PC-3 (cell line): ENCODE results near the gene APBB2. TPM values are rescaled to one million over a fixed set of nuclear protein-coding genes. Genes with fewer than 3 reads are reported as not detected.

Experiments
- ATAC-seq: fragments of 200-7000 bp; cut with Tn5 transposase; 2 replicates; pipeline ENCODE4 v1.9.1; 2020; ENCODE audit warnings: mild to moderate bottlenecking, moderate library complexity
- BruUV-seq: library from RNA; stranded (reverse); fragments of 400-500 nt; replicated peaks from 2 replicates; lab custom pipeline; 2021; lab: Mats Ljungman, UMichigan
- CTCF ChIA-PET: fragments of 300-600 bp; sonication (Branson Sonifier 250); formaldehyde crosslinking; loops from one replicate; lab custom pipeline; 2022; ENCODE audit warnings: antibody characterized with exemption; lab: Charles Lee
- POLR2A ChIA-PET: fragments of 300-600 bp; sonication (Branson Sonifier 250); formaldehyde crosslinking; loops from one replicate; lab custom pipeline; 2022; ENCODE audit warnings: antibody characterized with exemption; ENCODE audit not compliant: unreplicated experiment; lab: Charles Lee
- DNase-seq: peaks from one replicate; pipeline ENCODE4 v3.0.0-alpha.2; 2015
- H2AFZ ChIP-seq: fragments of 300-600 bp; sonication (generic); 2 replicates; pipeline ENCODE4 v1.6.0; 2016; ENCODE audit warnings: antibody characterized with exemption, low read length
- H3F3A ChIP-seq: fragments of 300-600 bp; sonication (generic); one replicate; pipeline ENCODE4 v1.6.0; 2017; ENCODE audit warnings: antibody characterized with exemption, low read length, control low read depth, mild to moderate bottlenecking; ENCODE audit not compliant: unreplicated experiment
- H3K27ac ChIP-seq: fragments of 300-600 bp; sonication (generic); 2 replicates; pipeline ENCODE4 v1.5.1; 2016; ENCODE audit warnings: mild to moderate bottlenecking, low read length
- H3K27me3 ChIP-seq: fragments of 300-600 bp; sonication (generic); 2 replicates; pipeline ENCODE4 v1.6.1; 2016; ENCODE audit warnings: low read length, mixed read lengths
- H3K36me3 ChIP-seq: fragments of 300-600 bp; sonication (generic); 2 replicates; pipeline ENCODE4 v1.6.1; 2016; ENCODE audit warnings: low read depth, mixed run types, low read length, mixed read lengths
- H3K4me1 ChIP-seq: fragments of 300-600 bp; sonication (generic); 2 replicates; pipeline ENCODE4 v1.5.1; 2016; ENCODE audit warnings: low read length; ENCODE audit not compliant: insufficient read depth
- H3K4me2 ChIP-seq: fragments of 300-600 bp; sonication (generic); 2 replicates; pipeline ENCODE4 v1.6.0; 2016; ENCODE audit warnings: low read length
- H3K4me3 ChIP-seq: fragments of 300-600 bp; sonication (generic); 2 replicates; pipeline ENCODE4 v1.5.1; 2016; ENCODE audit warnings: mild to moderate bottlenecking, low read length, mixed read lengths
- H3K79me2 ChIP-seq: fragments of 300-600 bp; sonication (generic); 2 replicates; pipeline ENCODE4 v1.6.1; 2017; ENCODE audit warnings: low read length, mixed read lengths
- H3K9ac ChIP-seq: fragments of 300-600 bp; sonication (generic); 2 replicates; pipeline ENCODE4 v1.6.0; 2016; ENCODE audit warnings: mild to moderate bottlenecking, low read length
- H3K9me2 ChIP-seq: fragments of 300-600 bp; sonication (generic); replicated peaks from 2 replicates; pipeline ENCODE4 v1.6.1; 2016; ENCODE audit warnings: mixed run types, low read length, mixed read lengths
- H3K9me3 ChIP-seq: fragments of 300-600 bp; sonication (generic); 2 replicates; pipeline ENCODE4 v1.6.1; 2016; ENCODE audit warnings: low read length, mixed read lengths
- H4K20me1 ChIP-seq: fragments of 300-600 bp; sonication (generic); 2 replicates; pipeline ENCODE4 v1.6.1; 2016; ENCODE audit warnings: low read length, mixed read lengths
- CTCF ChIP-seq: fragments of 300-600 bp; sonication (generic); conservative IDR thresholded peaks from 2 replicates; pipeline ENCODE4 v1.5.1; 2017; ENCODE audit warnings: antibody characterized with exemption, low read depth, mild to moderate bottlenecking, low read length
- EZH2 ChIP-seq: fragments of 300-600 bp; sonication (generic); IDR thresholded peaks from one replicate; pipeline ENCODE4 v1.6.1; 2017; ENCODE audit warnings: antibody characterized with exemption, mild to moderate bottlenecking, low read length; ENCODE audit not compliant: unreplicated experiment
- EZH2phosphoT487 ChIP-seq: fragments of 300-600 bp; sonication (generic); IDR thresholded peaks from 2 replicates; pipeline ENCODE4 v1.6.1; 2018; ENCODE audit warnings: mild to moderate bottlenecking, antibody characterized with exemption, low read length, borderline replicate concordance
- intact Hi-C: fragments of 100-400 bp; cut with micrococcal nuclease; formaldehyde crosslinking; loops from 2 replicates; pipeline ENCODE4 v1.9.0; 2023
- total RNA-seq: library from RNA; depleted of rRNA; stranded (reverse); fragments of >200 nt; gene quantifications from 2 replicates; pipeline ENCODE4 v1.2.3, GENCODE V29; 2014

APBB2 gene
- total RNA-seq, 1 experiment from 2014 or later = 24.7 TPM

- Histone ChIP-seq H3K9me3 (no peaks in the 10 kb centered on the region), H3K79me2 (no peaks in the 10 kb centered on the region), H3K9ac (no peak overlapping the region), H2AFZ (no peak overlapping the region), H3K27ac (no peak overlapping the region), H3K36me3 (no peaks in the 10 kb centered on the region), H3K9me2 (no peaks in the 10 kb centered on the region), H3F3A (no peaks in the 10 kb centered on the region), H3K27me3 (no peaks in the 10 kb centered on the region), H4K20me1 (no peaks in the 10 kb centered on the region), H3K4me2 (no peak overlapping the region), H3K4me1 (no peaks in the 10 kb centered on the region), H3K4me3 (no peak overlapping the region)
- peak; percentile 4 for DNase-seq
- ATAC-seq = no peak
- ChIA-PET POLR2A (no interaction called here), CTCF (no interaction called here)
- BruUV-seq = no TSS peak
- TF ChIP-seq CTCF (no peak), EZH2phosphoT487 (no peak), EZH2 (no peak)
- intact Hi-C loops = no loop called here
Measured at GRCh38 chr4:40865696-40866095, 348.6 kb downstream of the APBB2 start.

GRCh38 chr4:40864531-40864930, 349.8 kb downstream of the APBB2 start:
- Histone ChIP-seq H3K9ac (no peak overlapping the region), H3K27ac (no peak overlapping the region), H3K36me3 (no peaks in the 10 kb centered on the region), H3K4me2 (no peak overlapping the region), H3K27me3 (no peaks in the 10 kb centered on the region), H3K79me2 (no peaks in the 10 kb centered on the region), H3K4me1 (no peaks in the 10 kb centered on the region), H3K9me2 (no peaks in the 10 kb centered on the region), H4K20me1 (no peaks in the 10 kb centered on the region), H3F3A (no peaks in the 10 kb centered on the region), H3K9me3 (no peaks in the 10 kb centered on the region), H2AFZ (no peak overlapping the region), H3K4me3 (no peak overlapping the region)
- TF ChIP-seq EZH2 (no peak), EZH2phosphoT487 (no peak), CTCF (no peak)
- ChIA-PET CTCF (no interaction called here), POLR2A (interaction anchor here (0.7 kb wide), 1 partner anchor 20 kb away, joined by 3 read pairs; no protein-coding TSS in a partner anchor)
- DNase-seq = no peak
- intact Hi-C loops = no loop called here
- no peak for ATAC-seq
- BruUV-seq = no TSS peak

- Histone ChIP-seq H3K4me2 (no peak overlapping the region), H3K9ac (no peak overlapping the region), H3K9me3 (no peaks in the 10 kb centered on the region), H3K9me2 (no peaks in the 10 kb centered on the region), H3K36me3 (no peaks in the 10 kb centered on the region), H3K79me2 (no peaks in the 10 kb centered on the region), H4K20me1 (no peaks in the 10 kb centered on the region), H3K4me1 (no peaks in the 10 kb centered on the region), H3K27ac (no peak overlapping the region), H3K27me3 (no peaks in the 10 kb centered on the region), H3F3A (no peaks in the 10 kb centered on the region), H2AFZ (no peak overlapping the region), H3K4me3 (no peak overlapping the region)
- ChIA-PET POLR2A (no interaction called here), CTCF (no interaction called here)
- DNase-seq (no peak), ATAC-seq (no peak)
- TF ChIP-seq CTCF (no peak), EZH2 (no peak), EZH2phosphoT487 (no peak)
- BruUV-seq = no TSS peak
- intact Hi-C loops = no loop called here
Measured at GRCh38 chr4:40858962-40859361, 355.4 kb downstream of the APBB2 start.
